Heart left ventricle (tissue), 13 donors: ENCODE data around the gene CDH7.

Source experiments
- CTCF ChIP-seq, 12 donors: fragments of 200-600 bp; sonication (generic) in 4 of 12; IDR thresholded peaks; one replicate each; pipeline versions ENCODE4 v1.5.0 to v1.8.0; 2018 to 2022; ENCODE audit warnings: antibody characterized with exemption in 12 of 12, mild to moderate bottlenecking in 5 of 12
- POLR2A ChIP-seq, 2 donors: fragments of 450-650 bp; IDR thresholded peaks; one replicate each; pipeline ENCODE4 v1.6.1; 2017; ENCODE audit warnings: antibody characterized with exemption in 2 of 2, mild to moderate bottlenecking in 2 of 2, moderate library complexity in 2 of 2
- donor health status: ischemic (EF 13 %, LVEDD 7.1; RV severe dilation, severe dysfunction).
- donor health status: DM: no; HTN: yes; CAD: no.
- donor health status: DM: no; HTN: no; CAD: no.
- donor health status: ischemic (EF 25% LVEDD 6.9; RV normal size, moderate dysfunction).
- donor health status: ischemic (EF 25% LVEDD 5.7; RV mildly dilated, moderate dysfunction).
- donor health status: ischemic (EF 35%, LVEDD 5.7; RV mildly dilated, moderate dysfunction).
- donor health status: nonischemic (EF 11% LVEDD 7.7; RV severe dilation, severe dysfunction).
- donor health status: DM: yes; HTN: yes; CAD: no.
- donor health status: PGD.
- donor health status: ischemic (EF 29% LVEDD 5.4; RV normal size, mild dysfunction).
- donor health status: nonischemic (EF 23%, LVEDD 6.1; RV moderate dilation, normal function).

GRCh38 chr18:65711493-65711892, 39.3 kb upstream of the CDH7 start:
- no peak for TF ChIP-seq CTCF (IDR thresholded peaks at IDR 0.05)
- no peak for TF ChIP-seq POLR2A (IDR thresholded peaks at IDR 0.05)
